Activated T-cell treated with anti-CD3 and anti-CD28 coated beads, Interleukin-2, amount 50 U/mL, for 4 hours (primary cell): Measurements from ENCODE around the gene PRKAG2. TPM values are rescaled to one million over a fixed set of nuclear protein-coding genes. Genes with fewer than 3 reads are reported as not detected.
A peak's percentile ranks its signal among the peaks of the same experiment; 100 is the strongest.

Source experiments
- ATAC-seq, 2 donors: fragments of 200-7000 bp; cut with Tn5 transposase; one replicate each; pipeline ENCODE4 v1.10.0; 2021
- DNase-seq: peaks from one replicate; pipeline ENCODE4 v3.0.0-alpha.2; 2020
- H3K27me3 Mint-ChIP-seq: one replicate; pipeline ENCODE4 v1.8.0; 2021; ENCODE audit warnings: low read depth, mixed read lengths
- H3K36me3 Mint-ChIP-seq: one replicate; pipeline ENCODE4 v1.8.0; 2022; ENCODE audit warnings: mixed read lengths; ENCODE audit not compliant: insufficient read depth
- H3K4me1 Mint-ChIP-seq: one replicate; pipeline ENCODE4 v1.8.0; 2021; ENCODE audit warnings: low read depth, mixed read lengths
- H3K4me3 Mint-ChIP-seq: one replicate; pipeline ENCODE4 v1.8.0; 2021; ENCODE audit warnings: mild to moderate bottlenecking, moderate library complexity, mixed read lengths
- H3K9me3 Mint-ChIP-seq: one replicate; pipeline ENCODE4 v1.8.0; 2021; ENCODE audit warnings: mixed read lengths
- total RNA-seq, 3 donors: library from RNA; stranded (reverse); gene quantifications; one replicate each; pipeline ENCODE4 v1.2.1, GENCODE V29; 2021

The PRKAG2 gene
- total RNA-seq, 3 donors from 2014 or later = 28.6 to 31.5 (median 29.3) TPM

- Mint-ChIP-seq H3K4me3 (peak overlapping the region; percentile 6), H3K4me1 (peaks cover 52% of the 10 kb centered on the region), H3K36me3 (peaks cover 5% of the 10 kb centered on the region), H3K9me3 (no peaks in the 10 kb centered on the region), H3K27me3 (no peaks in the 10 kb centered on the region)
- ATAC-seq = no peak
- DNase-seq = no peak
Measured at GRCh38 chr7:151770232-151770631, 106.7 kb downstream of the PRKAG2 start.

GRCh38 chr7:151769188-151769821 is 107.6 kb downstream of the PRKAG2 start:
- ATAC-seq (peak; percentile 88 to 89), DNase-seq (peak; percentile 19)
- Mint-ChIP-seq H3K36me3 (peaks cover 8% of the 10 kb centered on the region), H3K27me3 (no peaks in the 10 kb centered on the region), H3K4me3 (peak overlapping the region; percentile 48), H3K4me1 (peaks cover 56% of the 10 kb centered on the region), H3K9me3 (no peaks in the 10 kb centered on the region)

- no peak for DNase-seq
- H3K9me3 Mint-ChIP-seq = no peaks in the 10 kb centered on the region
- no peaks in the 10 kb centered on the region for H3K27me3 Mint-ChIP-seq
- H3K4me1 Mint-ChIP-seq = peaks cover 56% of the 10 kb centered on the region
- peak overlapping the region; percentile 48 for H3K4me3 Mint-ChIP-seq
- peaks cover 8% of the 10 kb centered on the region for H3K36me3 Mint-ChIP-seq
- no peak for ATAC-seq
Measured at GRCh38 chr7:151768805-151769187, 108.1 kb downstream of the PRKAG2 start.

- ATAC-seq (peak; percentile 42 to 52), DNase-seq (no peak)
- Mint-ChIP-seq H3K4me1 (peaks cover 56% of the 10 kb centered on the region), H3K9me3 (no peaks in the 10 kb centered on the region), H3K36me3 (peaks cover 8% of the 10 kb centered on the region), H3K4me3 (no peak overlapping the region), H3K27me3 (no peaks in the 10 kb centered on the region)
Measured at GRCh38 chr7:151767557-151767956, 109.4 kb downstream of the PRKAG2 start.

- Mint-ChIP-seq H3K4me1 (peaks cover 39% of the 10 kb centered on the region), H3K36me3 (peaks cover 8% of the 10 kb centered on the region), H3K9me3 (no peaks in the 10 kb centered on the region), H3K4me3 (no peak overlapping the region), H3K27me3 (no peaks in the 10 kb centered on the region)
- DNase-seq (no peak), ATAC-seq (no peak)
Measured at GRCh38 chr7:151764056-151764920, 112.6 kb downstream of the PRKAG2 start.

- ATAC-seq = no peak
- no peaks in the 10 kb centered on the region for H3K9me3 Mint-ChIP-seq
- H3K36me3 Mint-ChIP-seq = peaks cover 8% of the 10 kb centered on the region
- peaks cover 32% of the 10 kb centered on the region for H3K4me1 Mint-ChIP-seq
- no peaks in the 10 kb centered on the region for H3K27me3 Mint-ChIP-seq
- no peak for DNase-seq
- H3K4me3 Mint-ChIP-seq = no peak overlapping the region
Measured at GRCh38 chr7:151763420-151763984, 113.4 kb downstream of the PRKAG2 start.

GRCh38 chr7:151762583-151763245 is 114.2 kb downstream of the PRKAG2 start:
- Mint-ChIP-seq H3K4me1 (peaks cover 24% of the 10 kb centered on the region), H3K4me3 (no peak overlapping the region), H3K27me3 (no peaks in the 10 kb centered on the region), H3K9me3 (no peaks in the 10 kb centered on the region), H3K36me3 (peaks cover 8% of the 10 kb centered on the region)
- DNase-seq = no peak
- ATAC-seq = no peak

- Mint-ChIP-seq H3K4me1 (peaks cover 17% of the 10 kb centered on the region), H3K36me3 (peaks cover 8% of the 10 kb centered on the region), H3K9me3 (no peaks in the 10 kb centered on the region), H3K4me3 (no peak overlapping the region), H3K27me3 (no peaks in the 10 kb centered on the region)
- ATAC-seq (no peak), DNase-seq (no peak)
Measured at GRCh38 chr7:151761957-151762356, 115.0 kb downstream of the PRKAG2 start.

- no peak for DNase-seq
- Mint-ChIP-seq H3K4me1 (peaks cover 21% of the 10 kb centered on the region), H3K4me3 (no peak overlapping the region), H3K36me3 (peaks cover 7% of the 10 kb centered on the region), H3K9me3 (no peaks in the 10 kb centered on the region), H3K27me3 (no peaks in the 10 kb centered on the region)
- ATAC-seq = no peak
Measured at GRCh38 chr7:151761231-151761630, 115.7 kb downstream of the PRKAG2 start.

GRCh38 chr7:151759591-151760042 is 117.3 kb downstream of the PRKAG2 start:
- H3K27me3 Mint-ChIP-seq = no peaks in the 10 kb centered on the region
- DNase-seq (peak; percentile 57), ATAC-seq (peak; percentile 38 to 61)
- no peaks in the 10 kb centered on the region for H3K36me3 Mint-ChIP-seq
- H3K9me3 Mint-ChIP-seq = no peaks in the 10 kb centered on the region
- peaks cover 21% of the 10 kb centered on the region for H3K4me1 Mint-ChIP-seq
- no peak overlapping the region for H3K4me3 Mint-ChIP-seq

- H3K27me3 Mint-ChIP-seq = no peaks in the 10 kb centered on the region
- H3K4me1 Mint-ChIP-seq = peaks cover 21% of the 10 kb centered on the region
- no peak overlapping the region for H3K4me3 Mint-ChIP-seq
- ATAC-seq = no peak
- no peaks in the 10 kb centered on the region for H3K9me3 Mint-ChIP-seq
- H3K36me3 Mint-ChIP-seq = no peaks in the 10 kb centered on the region
- no peak for DNase-seq
Measured at GRCh38 chr7:151758622-151759540, 118.0 kb downstream of the PRKAG2 start.

GRCh38 chr7:151757274-151757673 is 119.6 kb downstream of the PRKAG2 start:
- Mint-ChIP-seq H3K27me3 (no peaks in the 10 kb centered on the region), H3K9me3 (no peaks in the 10 kb centered on the region), H3K36me3 (no peaks in the 10 kb centered on the region), H3K4me1 (peaks cover 21% of the 10 kb centered on the region), H3K4me3 (no peak overlapping the region)
- no peak for ATAC-seq
- no peak for DNase-seq

- Mint-ChIP-seq H3K27me3 (no peaks in the 10 kb centered on the region), H3K36me3 (peaks cover 4% of the 10 kb centered on the region), H3K9me3 (no peaks in the 10 kb centered on the region), H3K4me3 (no peak overlapping the region), H3K4me1 (peaks cover 21% of the 10 kb centered on the region)
- DNase-seq (no peak), ATAC-seq (no peak)
Measured at GRCh38 chr7:151756866-151757265, 120.0 kb downstream of the PRKAG2 start.
